Measurements from ENCODE around the gene TMEM238.

TMEM238 gene

DNA sequence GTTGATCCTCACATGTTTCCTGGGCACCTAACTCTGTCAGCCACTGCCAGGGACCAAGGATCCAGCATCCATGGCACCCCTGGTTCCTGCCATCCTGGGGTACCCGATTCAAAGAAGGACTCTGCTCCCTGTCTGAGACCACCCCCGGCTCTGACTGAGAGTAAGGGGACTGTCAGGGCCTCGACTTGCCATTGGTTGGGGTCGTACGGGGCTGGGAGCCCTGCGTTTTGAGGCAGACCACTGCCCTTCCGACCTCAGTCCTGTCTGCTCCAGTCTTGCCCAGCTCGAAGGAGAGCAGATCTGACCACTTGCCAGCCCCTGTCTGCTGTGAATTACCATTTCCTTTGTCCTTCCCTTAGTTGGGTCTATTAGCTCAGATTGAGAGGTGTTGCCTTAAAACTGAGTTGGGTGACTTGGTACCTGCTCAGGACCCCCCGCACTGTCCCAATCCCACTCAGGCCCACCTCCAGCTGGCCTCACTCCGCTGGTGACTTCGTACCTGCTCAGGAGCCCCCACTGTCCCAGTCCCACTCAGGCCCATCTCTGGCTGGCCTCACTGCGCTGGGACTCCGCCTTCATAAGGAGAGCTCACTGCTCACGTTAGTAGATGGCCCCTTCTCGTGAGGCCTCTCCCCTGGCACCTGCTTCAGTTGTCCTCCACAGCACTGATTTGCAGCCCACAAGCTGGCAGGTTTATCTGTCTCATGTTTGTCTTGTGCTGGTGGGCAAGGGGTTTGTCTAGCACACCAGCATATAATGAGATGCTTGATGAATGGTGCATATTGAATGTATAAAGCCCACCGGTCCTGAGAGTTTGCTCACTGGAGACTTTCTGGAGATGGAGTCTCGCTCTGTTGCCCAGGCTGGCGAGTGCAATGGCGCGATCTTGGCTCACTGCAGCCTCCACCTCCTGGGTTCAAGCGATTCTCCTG, 5.6 kb upstream of the TMEM238 start:
- H3K9me3 ChIP-seq (ENCODE audit: control insufficient read depth in 1 of 2, low read length in 2 of 2): no peaks in the 10 kb centered on the region
- no peak overlapping the region for H3K9ac ChIP-seq (ENCODE audit: low read depth in 1 of 2, low read length in 2 of 2)
- no peak overlapping the region for H3K4me3 ChIP-seq (ENCODE audit: low read depth in 1 of 2, low read length in 2 of 2)
- no peaks in the 10 kb centered on the region for H3K27me3 ChIP-seq (ENCODE audit: control insufficient read depth in 1 of 2, insufficient read depth in 2 of 2, low read length in 2 of 2)
- peaks cover 40 to 46% of the 10 kb centered on the region in 2 donors for H3K36me3 ChIP-seq (ENCODE audit: control insufficient read depth in 1 of 2, insufficient read depth in 2 of 2, low read length in 2 of 2)
- H3K4me1 ChIP-seq (ENCODE audit: control insufficient read depth in 1 of 2, insufficient read depth in 2 of 2, low read length in 2 of 2): peaks cover 30 to 34% of the 10 kb centered on the region in 2 donors
- H3K27ac ChIP-seq (ENCODE audit: low read depth, low read length): no peak overlapping the region

DNA sequence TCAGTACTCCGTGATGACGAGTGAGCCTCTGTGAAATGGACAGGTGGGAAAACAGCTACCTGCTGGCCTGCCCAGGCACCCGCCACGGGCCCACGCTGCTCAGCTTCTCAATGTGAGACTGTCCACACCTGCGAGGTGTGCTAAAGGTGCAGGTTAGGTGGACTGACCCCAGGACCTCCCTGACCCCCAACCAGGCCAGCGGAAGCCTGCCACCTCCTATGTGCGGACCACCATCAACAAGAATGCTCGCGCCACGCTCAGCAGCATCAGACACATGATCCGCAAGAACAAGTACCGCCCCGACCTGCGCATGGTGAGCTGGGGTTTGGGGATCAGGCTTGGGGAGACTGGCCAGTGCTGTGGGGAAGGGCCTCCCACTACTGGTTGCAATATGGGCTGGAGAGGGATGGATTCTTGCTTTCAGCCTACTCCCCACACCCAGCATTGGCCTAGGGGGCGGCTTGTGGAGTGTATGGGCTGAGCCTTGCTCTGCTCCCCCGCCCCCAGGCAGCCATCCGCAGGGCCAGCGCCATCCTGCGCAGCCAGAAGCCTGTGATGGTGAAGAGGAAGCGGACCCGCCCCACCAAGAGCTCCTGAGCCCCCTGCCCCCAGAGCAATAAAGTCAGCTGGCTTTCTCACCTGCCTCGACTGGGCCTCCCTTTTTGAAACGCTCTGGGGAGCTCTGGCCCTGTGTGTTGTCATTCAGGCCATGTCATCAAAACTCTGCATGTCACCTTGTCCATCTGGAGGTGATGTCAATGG, 3.8 kb upstream of the TMEM238 start:
- H3K9ac ChIP-seq (ENCODE audit: low read depth in 1 of 2, low read length in 2 of 2): peak overlapping the region; percentile 88 to 94
- H3K36me3 ChIP-seq (ENCODE audit: control insufficient read depth in 1 of 2, insufficient read depth in 2 of 2, low read length in 2 of 2): peaks cover 40 to 46% of the 10 kb centered on the region in 2 donors
- peak overlapping the region; percentile 84 to 99 for H3K4me3 ChIP-seq (ENCODE audit: low read depth in 1 of 2, low read length in 2 of 2)
- no peaks in the 10 kb centered on the region for H3K27me3 ChIP-seq (ENCODE audit: control insufficient read depth in 1 of 2, insufficient read depth in 2 of 2, low read length in 2 of 2)
- H3K27ac ChIP-seq (ENCODE audit: low read depth, low read length): no peak overlapping the region
- peaks cover 36 to 43% of the 10 kb centered on the region in 2 donors for H3K4me1 ChIP-seq (ENCODE audit: control insufficient read depth in 1 of 2, insufficient read depth in 2 of 2, low read length in 2 of 2)
- H3K9me3 ChIP-seq (ENCODE audit: control insufficient read depth in 1 of 2, low read length in 2 of 2): no peaks in the 10 kb centered on the region

DNA sequence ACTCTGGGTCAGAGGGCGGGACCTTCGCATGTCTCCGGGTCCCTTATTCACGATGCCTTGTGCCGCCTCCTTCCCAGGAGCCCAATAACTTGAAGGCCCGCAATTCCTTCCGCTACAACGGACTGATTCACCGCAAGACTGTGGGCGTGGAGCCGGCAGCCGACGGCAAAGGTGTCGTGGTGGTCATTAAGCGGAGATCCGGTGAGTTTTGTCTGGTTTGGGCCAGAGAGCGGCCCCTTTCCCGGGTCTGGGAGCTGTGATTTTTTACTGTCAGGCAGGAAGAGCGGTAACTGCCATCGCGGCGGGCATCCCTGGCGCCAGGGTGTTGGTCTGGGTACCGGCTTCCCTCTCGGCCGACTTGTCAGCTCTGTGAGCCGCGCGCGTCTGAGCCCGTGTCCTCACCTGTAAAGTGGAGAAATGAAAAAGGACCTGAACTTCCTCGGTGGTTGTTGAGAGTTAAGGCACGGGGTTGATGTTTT, 2.4 kb upstream of the TMEM238 start:
- H3K9me3 ChIP-seq (ENCODE audit: control insufficient read depth in 1 of 2, low read length in 2 of 2): no peaks in the 10 kb centered on the region
- H3K4me1 ChIP-seq (ENCODE audit: control insufficient read depth in 1 of 2, insufficient read depth in 2 of 2, low read length in 2 of 2): peaks cover 39 to 43% of the 10 kb centered on the region in 2 donors
- peak overlapping the region; percentile 84 to 99 for H3K4me3 ChIP-seq (ENCODE audit: low read depth in 1 of 2, low read length in 2 of 2)
- H3K36me3 ChIP-seq (ENCODE audit: control insufficient read depth in 1 of 2, insufficient read depth in 2 of 2, low read length in 2 of 2): peaks cover 38 to 46% of the 10 kb centered on the region in 2 donors
- H3K9ac ChIP-seq (ENCODE audit: low read depth in 1 of 2, low read length in 2 of 2): peak overlapping the region; percentile 88 to 94
- H3K27me3 ChIP-seq (ENCODE audit: control insufficient read depth in 1 of 2, insufficient read depth in 2 of 2, low read length in 2 of 2): no peaks in the 10 kb centered on the region
- H3K27ac ChIP-seq (ENCODE audit: low read depth, low read length): peak overlapping the region; percentile 94

DNA sequence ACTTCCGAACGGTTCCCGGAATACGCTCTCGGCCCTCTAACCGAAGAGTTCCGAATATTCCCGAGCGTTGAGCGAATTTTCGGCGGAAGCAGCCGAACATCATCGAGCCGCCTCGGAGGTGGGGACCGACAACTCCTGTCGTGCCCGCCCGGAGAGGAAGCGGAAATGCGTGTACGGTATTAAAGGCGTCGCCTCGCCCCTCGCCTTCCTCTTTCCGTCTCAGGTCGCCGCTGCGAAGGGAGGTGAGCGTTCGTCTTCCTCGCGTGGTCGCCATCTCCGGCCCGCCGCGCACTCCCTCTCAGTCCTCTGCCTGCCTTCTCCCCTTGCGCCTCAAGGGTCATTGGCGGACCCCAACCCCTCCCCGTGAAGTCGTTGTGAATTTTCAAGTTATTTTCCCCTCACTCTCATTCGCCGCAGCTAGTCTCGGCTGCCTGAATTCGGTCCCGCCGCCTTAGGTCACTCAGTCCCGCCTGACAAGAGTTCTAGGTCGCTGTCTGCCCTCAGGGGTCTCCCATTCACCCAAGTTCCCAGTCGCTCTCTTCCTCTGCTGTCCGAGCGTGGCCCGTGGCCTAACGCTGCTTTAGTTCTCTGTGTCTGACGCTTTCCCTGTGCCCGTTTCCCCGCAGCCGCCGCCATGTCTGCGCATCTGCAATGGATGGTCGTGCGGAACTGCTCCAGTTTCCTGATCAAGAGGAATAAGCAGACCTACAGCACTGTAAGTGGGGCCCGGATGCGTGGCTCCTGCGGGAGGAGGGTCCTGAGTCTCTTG, 1.8 kb upstream of the TMEM238 start, which contains the start of gene RPL28:
Gene RPL28, plus strand, starts transcription at position 209 of the 769 bp plus-strand sequence. Its CDS starts 426 bp downstream, at position 635.
- peaks cover 39 to 43% of the 10 kb centered on the region in 2 donors for H3K4me1 ChIP-seq (ENCODE audit: control insufficient read depth in 1 of 2, insufficient read depth in 2 of 2, low read length in 2 of 2)
- H3K4me3 ChIP-seq (ENCODE audit: low read depth in 1 of 2, low read length in 2 of 2): peak within 1 kb of the TSS; percentile 84 to 99
- H3K9me3 ChIP-seq (ENCODE audit: control insufficient read depth in 1 of 2, low read length in 2 of 2): no peaks in the 10 kb centered on the region
- H3K36me3 ChIP-seq (ENCODE audit: control insufficient read depth in 1 of 2, insufficient read depth in 2 of 2, low read length in 2 of 2): peaks cover 31 to 40% of the 10 kb centered on the region in 2 donors
- H3K27me3 ChIP-seq (ENCODE audit: control insufficient read depth in 1 of 2, insufficient read depth in 2 of 2, low read length in 2 of 2): no peaks in the 10 kb centered on the region
- peak within 1 kb of the TSS; percentile 94 for H3K27ac ChIP-seq (ENCODE audit: low read depth, low read length)
- peak within 1 kb of the TSS; percentile 88 to 94 for H3K9ac ChIP-seq (ENCODE audit: low read depth in 1 of 2, low read length in 2 of 2)

DNA sequence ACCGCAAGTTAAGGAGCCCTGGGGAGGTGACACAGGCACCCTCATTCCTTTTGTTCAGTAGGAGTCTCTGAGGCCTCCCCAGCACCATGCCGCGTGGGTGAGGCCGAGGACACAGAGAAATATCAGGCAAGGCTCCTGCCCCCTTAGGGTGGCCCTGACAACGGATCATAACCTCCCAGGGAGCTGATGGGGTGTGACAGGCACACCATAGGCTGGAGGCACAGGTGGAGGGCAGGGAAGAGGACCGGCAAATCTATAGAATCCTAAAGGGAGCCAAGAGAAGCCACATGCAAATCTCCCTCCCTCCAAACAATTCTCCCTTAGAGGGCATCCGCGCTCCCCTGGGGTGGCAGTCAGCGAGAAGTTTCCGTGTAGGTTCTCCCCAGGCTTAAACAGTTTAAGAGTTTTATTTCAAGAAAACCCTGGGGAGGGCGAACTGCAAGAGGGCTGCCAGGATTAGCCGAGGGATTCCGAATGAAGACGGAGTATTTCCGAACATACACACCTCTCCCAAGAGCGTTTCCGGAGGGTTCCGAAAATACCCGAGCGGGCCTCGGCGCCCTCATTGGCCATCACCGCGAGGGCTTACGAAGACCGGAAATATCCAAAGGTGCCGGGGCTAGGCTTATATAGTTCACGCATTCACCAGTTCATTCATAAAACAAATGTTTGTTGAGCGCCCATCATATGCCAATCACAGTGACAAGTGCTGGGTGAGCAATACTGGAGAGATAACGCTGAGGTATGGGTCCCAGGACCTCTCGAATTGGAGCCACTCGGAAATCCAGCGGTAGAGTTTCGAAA, 1.0 kb upstream of the TMEM238 start:
- H3K9me3 ChIP-seq (ENCODE audit: control insufficient read depth in 1 of 2, low read length in 2 of 2): no peaks in the 10 kb centered on the region

DNA sequence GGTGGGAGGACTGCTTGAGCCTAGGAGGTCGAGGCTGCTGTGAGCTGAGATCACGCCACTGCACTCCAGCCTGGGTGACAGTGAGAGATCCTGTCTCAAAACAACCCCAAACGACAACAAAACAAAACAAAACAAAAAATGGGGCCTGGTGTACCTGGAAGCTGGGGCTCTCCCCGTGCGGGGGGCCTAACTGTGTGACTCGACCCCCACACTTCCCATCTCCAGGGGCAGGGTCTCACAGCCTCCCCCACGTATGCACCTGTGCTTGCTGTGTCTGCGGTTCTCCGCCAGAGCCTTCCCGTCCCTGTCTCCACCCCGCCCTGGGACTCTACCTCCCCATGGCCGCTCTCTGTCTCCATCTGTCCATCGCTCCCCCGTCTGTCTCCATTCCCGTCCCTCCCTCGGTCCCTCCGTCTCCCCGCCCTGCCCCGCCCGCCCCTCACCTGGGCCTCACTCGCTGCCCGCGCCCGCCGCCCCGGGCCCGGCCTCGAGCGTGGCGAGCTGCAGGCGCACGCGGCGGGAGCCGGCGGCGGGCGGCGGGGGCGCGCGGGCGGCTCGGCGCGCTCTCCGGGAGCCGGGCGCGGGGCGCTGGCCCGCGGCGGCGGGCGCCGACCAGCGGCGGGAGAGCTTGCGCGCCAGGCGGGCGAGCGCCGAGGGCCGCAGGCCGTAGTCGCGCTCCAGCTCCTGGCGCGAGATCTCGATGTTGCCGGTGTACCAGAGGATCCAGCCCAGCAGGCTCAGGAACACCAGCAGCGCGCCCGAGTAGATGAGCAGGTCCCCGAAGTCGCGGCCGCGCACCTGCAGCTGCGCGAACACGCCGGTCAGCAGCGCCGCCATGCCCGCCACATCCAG, 587 bp downstream of the TMEM238 start:
- peak overlapping the region; percentile 83 for H3K27ac ChIP-seq (ENCODE audit: low read depth, low read length)
- peaks cover 30 to 33% of the 10 kb centered on the region in 2 donors for H3K4me1 ChIP-seq (ENCODE audit: control insufficient read depth in 1 of 2, insufficient read depth in 2 of 2, low read length in 2 of 2)
- peaks cover 15 to 16% of the 10 kb centered on the region in 2 donors for H3K36me3 ChIP-seq (ENCODE audit: control insufficient read depth in 1 of 2, insufficient read depth in 2 of 2, low read length in 2 of 2)
- H3K27me3 ChIP-seq (ENCODE audit: control insufficient read depth in 1 of 2, insufficient read depth in 2 of 2, low read length in 2 of 2): no peaks in the 10 kb centered on the region
- peak overlapping the region; percentile 58 to 79 for H3K4me3 ChIP-seq (ENCODE audit: low read depth in 1 of 2, low read length in 2 of 2)
- H3K9ac ChIP-seq (ENCODE audit: low read depth in 1 of 2, low read length in 2 of 2): peak overlapping the region; percentile 83 to 94
- no peaks in the 10 kb centered on the region for H3K9me3 ChIP-seq (ENCODE audit: control insufficient read depth in 1 of 2, low read length in 2 of 2)

More for the DNA sequence above, 1.0 kb upstream of the TMEM238 start:
- H3K9ac ChIP-seq (ENCODE audit: low read depth in 1 of 2, low read length in 2 of 2): peak overlapping the region; percentile 82 to 94
- H3K27me3 ChIP-seq (ENCODE audit: control insufficient read depth in 1 of 2, insufficient read depth in 2 of 2, low read length in 2 of 2): no peaks in the 10 kb centered on the region
- H3K4me1 ChIP-seq (ENCODE audit: control insufficient read depth in 1 of 2, insufficient read depth in 2 of 2, low read length in 2 of 2): peaks cover 36 to 43% of the 10 kb centered on the region in 2 donors
- peak overlapping the region; percentile 94 for H3K27ac ChIP-seq (ENCODE audit: low read depth, low read length)
- peak overlapping the region; percentile 78 to 99 for H3K4me3 ChIP-seq (ENCODE audit: low read depth in 1 of 2, low read length in 2 of 2)
- peaks cover 31 to 33% of the 10 kb centered on the region in 2 donors for H3K36me3 ChIP-seq (ENCODE audit: control insufficient read depth in 1 of 2, insufficient read depth in 2 of 2, low read length in 2 of 2)

DNA sequence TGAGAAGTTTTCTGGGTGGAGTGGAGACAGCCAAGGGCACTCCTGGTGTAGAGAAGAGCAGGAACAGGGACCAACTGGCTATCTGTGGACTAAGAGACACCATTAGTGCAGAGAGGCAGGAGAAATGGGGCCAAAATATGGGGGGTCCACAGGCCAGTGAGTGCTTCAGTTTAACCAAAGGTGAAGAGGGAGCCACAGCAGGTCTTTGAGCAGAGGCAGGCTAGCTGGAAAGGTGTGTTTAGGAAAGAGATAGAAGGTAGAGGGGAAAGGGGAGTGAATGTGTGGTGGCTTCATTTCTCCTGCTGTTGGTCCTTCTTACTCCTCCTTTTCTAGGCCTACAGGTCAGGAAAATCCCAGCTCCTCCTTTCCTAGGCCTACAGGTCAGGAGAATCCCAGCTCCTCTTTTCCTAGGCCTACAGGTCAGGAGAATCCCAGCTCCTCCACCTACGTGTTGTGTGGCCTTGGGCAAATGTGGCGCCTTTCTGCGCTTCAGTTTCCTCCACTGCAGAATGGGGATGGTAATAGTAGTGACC, 1.5 kb downstream of the TMEM238 start:
- no peak overlapping the region for H3K27ac ChIP-seq (ENCODE audit: low read depth, low read length)
- no peak overlapping the region for H3K9ac ChIP-seq (ENCODE audit: low read depth in 1 of 2, low read length in 2 of 2)
- H3K36me3 ChIP-seq (ENCODE audit: control insufficient read depth in 1 of 2, insufficient read depth in 2 of 2, low read length in 2 of 2): peaks cover 7% of the 10 kb centered on the region in 2 donors
- no peak overlapping the region for H3K4me3 ChIP-seq (ENCODE audit: low read depth in 1 of 2, low read length in 2 of 2)
- peaks cover 21 to 24% of the 10 kb centered on the region in 2 donors for H3K4me1 ChIP-seq (ENCODE audit: control insufficient read depth in 1 of 2, insufficient read depth in 2 of 2, low read length in 2 of 2)
- H3K27me3 ChIP-seq (ENCODE audit: control insufficient read depth in 1 of 2, insufficient read depth in 2 of 2, low read length in 2 of 2): no peaks in the 10 kb centered on the region
- no peaks in the 10 kb centered on the region for H3K9me3 ChIP-seq (ENCODE audit: control insufficient read depth in 1 of 2, low read length in 2 of 2)

DNA sequence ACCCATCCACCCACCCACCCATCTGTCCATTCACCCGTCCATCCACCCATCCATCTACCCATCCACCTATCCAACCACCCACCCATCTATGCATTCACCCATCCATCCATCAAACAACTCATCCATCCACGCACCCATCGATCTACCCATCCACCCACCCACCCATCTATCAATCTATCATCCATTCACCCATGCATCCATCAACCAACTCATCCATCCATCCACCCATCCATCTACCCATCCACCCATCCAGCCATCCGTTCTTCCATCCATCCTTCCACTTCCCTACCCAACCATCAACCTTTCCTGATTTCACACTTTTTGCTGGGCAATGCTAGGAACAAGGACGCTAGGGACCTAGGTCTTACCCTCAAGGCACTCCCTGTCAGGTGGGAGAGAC, 2.1 kb downstream of the TMEM238 start:
- Histone ChIP-seq H3K27ac (ENCODE audit: low read depth, low read length) (no peak overlapping the region), H3K9me3 (ENCODE audit: control insufficient read depth in 1 of 2, low read length in 2 of 2) (no peaks in the 10 kb centered on the region), H3K27me3 (ENCODE audit: control insufficient read depth in 1 of 2, insufficient read depth in 2 of 2, low read length in 2 of 2) (no peaks in the 10 kb centered on the region), H3K4me1 (ENCODE audit: control insufficient read depth in 1 of 2, insufficient read depth in 2 of 2, low read length in 2 of 2) (peaks cover 15 to 18% of the 10 kb centered on the region in 2 donors), H3K9ac (ENCODE audit: low read depth in 1 of 2, low read length in 2 of 2) (no peak overlapping the region), H3K4me3 (ENCODE audit: low read depth in 1 of 2, low read length in 2 of 2) (no peak overlapping the region), H3K36me3 (ENCODE audit: control insufficient read depth in 1 of 2, insufficient read depth in 2 of 2, low read length in 2 of 2) (peaks cover 1% of the 10 kb centered on the region in 2 donors)

All from duodenal mucosa (tissue), 2 donors.